IMR-90 (cell line): ENCODE data around the gene IL5RA. TPM values are rescaled to one million over a fixed set of nuclear protein-coding genes. Genes with fewer than 3 reads are reported as not detected.

Source experiments
- ATAC-seq: fragments of 200-7000 bp; cut with Tn5 transposase; 2 replicates; pipeline ENCODE4 v1.9.1; 2020; ENCODE audit warnings: low read depth, mild to moderate bottlenecking, moderate library complexity
- BruUV-seq: library from RNA; stranded (reverse); fragments of 400-500 nt; replicated peaks from 2 replicates; lab custom pipeline; 2021; lab: Mats Ljungman, UMichigan
- CTCF ChIA-PET: fragments of 300-600 bp; formaldehyde crosslinking; extraction: SDS; loops from one replicate; lab custom pipeline; 2021; ENCODE audit warnings: antibody characterized with exemption; lab: Yijun Ruan, JAX
- POLR2A ChIA-PET: fragments of 300-600 bp; sonication (Branson Sonifier 250); formaldehyde crosslinking; loops from one replicate; lab custom pipeline; 2022; ENCODE audit warnings: antibody characterized with exemption; ENCODE audit not compliant: unreplicated experiment; lab: Charles Lee
- DNase-seq: peaks from one replicate; pipeline ENCODE4 v3.0.0; 2013
- H2AFZ ChIP-seq: replicated peaks from 2 replicates; pipeline ENCODE3; 2013; ENCODE audit warnings: low read length, mild to moderate bottlenecking; ENCODE audit not compliant: poor library complexity
- H2AK5ac ChIP-seq: 2 replicates; pipeline ENCODE4 v1.6.1; 2013; ENCODE audit warnings: low read depth, low read length, inconsistent platforms
- H2AK9ac ChIP-seq: replicated peaks from 2 replicates; pipeline ENCODE3; 2013; ENCODE audit warnings: mild to moderate bottlenecking, low read depth, low read length, moderate library complexity; ENCODE audit not compliant: poor library complexity
- H2BK120ac ChIP-seq: 2 replicates; pipeline ENCODE4 v1.6.1; 2013; ENCODE audit warnings: low read depth, low read length, inconsistent platforms
- H2BK15ac ChIP-seq: 3 replicates; pipeline ENCODE4 v1.6.1; 2013; ENCODE audit warnings: low read depth, low read length, inconsistent platforms
- H2BK20ac ChIP-seq: 2 replicates; pipeline ENCODE4 v1.6.1; 2013; ENCODE audit warnings: low read depth, mild to moderate bottlenecking, inconsistent platforms, low read length, moderate library complexity
- H2BK5ac ChIP-seq: 2 replicates; pipeline ENCODE4 v1.6.1; 2013; ENCODE audit warnings: mild to moderate bottlenecking, low read depth, low read length, inconsistent platforms; ENCODE audit not compliant: poor library complexity, severe bottlenecking
- H3K14ac ChIP-seq: replicated peaks from 2 replicates; pipeline ENCODE4 v1.6.1; 2013; ENCODE audit warnings: low read depth, low read length, inconsistent platforms
- H3K18ac ChIP-seq: 2 replicates; pipeline ENCODE4 v1.6.1; 2013; ENCODE audit warnings: low read depth, low read length, control low read depth
- H3K23ac ChIP-seq: 2 replicates; pipeline ENCODE4 v1.6.1; 2013; ENCODE audit warnings: low read depth, low read length, inconsistent platforms
- H3K27ac ChIP-seq: 2 replicates; pipeline ENCODE4 v1.5.1; 2013; ENCODE audit warnings: mild to moderate bottlenecking, control low read depth, low read length; ENCODE audit not compliant: insufficient read depth
- H3K27me3 ChIP-seq: 2 replicates; pipeline ENCODE4 v1.6.1; 2013; ENCODE audit warnings: low read length; ENCODE audit not compliant: control insufficient read depth, insufficient read depth
- H3K36me3 ChIP-seq: 2 replicates; pipeline ENCODE4 v1.6.1; 2013; ENCODE audit warnings: low read length, mixed read lengths; ENCODE audit not compliant: control insufficient read depth, insufficient read depth
- H3K4ac ChIP-seq: 2 replicates; pipeline ENCODE4 v1.6.1; 2013; ENCODE audit warnings: low read depth, low read length, inconsistent platforms
- H3K4me1 ChIP-seq: 2 replicates; pipeline ENCODE4 v1.6.1; 2013; ENCODE audit warnings: low read length, mixed read lengths; ENCODE audit not compliant: control insufficient read depth, insufficient read depth
- H3K4me2 ChIP-seq: 2 replicates; pipeline ENCODE4 v1.6.1; 2013; ENCODE audit warnings: low read depth, mild to moderate bottlenecking, control low read depth, low read length, moderate library complexity
- H3K4me3 ChIP-seq: 2 replicates; pipeline ENCODE4 v1.5.1; 2013; ENCODE audit warnings: low read depth, mild to moderate bottlenecking, control low read depth, low read length, moderate library complexity; ENCODE audit not compliant: insufficient read depth
- H3K56ac ChIP-seq: 2 replicates; pipeline ENCODE4 v1.6.1; 2013; ENCODE audit warnings: low read length, inconsistent platforms; ENCODE audit not compliant: insufficient read depth; ENCODE audit errors: extremely low read depth
- H3K79me1 ChIP-seq, 2 experiments: 2 replicates each; pipeline ENCODE4 v1.6.1; 2013; ENCODE audit warnings: low read length in 2 of 2, inconsistent platforms in 1 of 2, low read depth in 1 of 2
- H3K9ac ChIP-seq: 2 replicates; pipeline ENCODE4 v1.6.1; 2013; ENCODE audit warnings: low read depth, low read length, control low read depth
- H3K9me1 ChIP-seq: 2 replicates; pipeline ENCODE4 v1.6.1; 2013; ENCODE audit warnings: low read length, inconsistent platforms; ENCODE audit not compliant: insufficient read depth
- H3K9me3 ChIP-seq: 2 replicates; pipeline ENCODE4 v1.6.1; 2013; ENCODE audit warnings: low read length; ENCODE audit not compliant: control insufficient read depth, insufficient read depth
- H4K20me1 ChIP-seq: 2 replicates; pipeline ENCODE4 v1.6.1; 2013; ENCODE audit warnings: low read length, inconsistent platforms; ENCODE audit not compliant: insufficient read depth
- H4K5ac ChIP-seq: 2 replicates; pipeline ENCODE4 v1.6.1; 2013; ENCODE audit warnings: mild to moderate bottlenecking, low read depth, low read length, control low read depth
- H4K8ac ChIP-seq, 2 experiments: 2 replicates each; pipeline ENCODE4 v1.6.1; 2013; ENCODE audit warnings: low read depth in 2 of 2, low read length in 2 of 2, control low read depth in 1 of 2, inconsistent platforms in 1 of 2
- H4K91ac ChIP-seq: 2 replicates; pipeline ENCODE4 v1.6.1; 2013; ENCODE audit warnings: low read depth, low read length, inconsistent platforms; ENCODE audit not compliant: insufficient read depth
- BHLHE40 ChIP-seq: fragments of 150-350 bp; IDR thresholded peaks from 2 replicates; pipeline ENCODE4 v1.6.1; 2016; ENCODE audit warnings: mild to moderate bottlenecking, low read depth, low read length
- CEBPB ChIP-seq: IDR thresholded peaks from 2 replicates; pipeline ENCODE4 v1.6.1; 2012; ENCODE audit warnings: low read depth, low read length, improper control_type of control experiment
- CHD1 ChIP-seq: IDR thresholded peaks from 2 replicates; pipeline ENCODE4 v1.6.1; 2012; ENCODE audit warnings: low read depth, low read length, improper control_type of control experiment
- ELK1 ChIP-seq: fragments of 150-350 bp; IDR thresholded peaks from 2 replicates; pipeline ENCODE4 v1.6.1; 2016; ENCODE audit warnings: low read depth, mild to moderate bottlenecking, low read length, moderate library complexity, borderline replicate concordance
- FOS ChIP-seq: fragments of 150-350 bp; IDR thresholded peaks from 2 replicates; pipeline ENCODE4 v1.6.1; 2016; ENCODE audit warnings: low read depth, low read length
- MAFK ChIP-seq: IDR thresholded peaks from 2 replicates; pipeline ENCODE4 v1.6.1; 2012; ENCODE audit warnings: low read depth, low read length, improper control_type of control experiment
- MAZ ChIP-seq: IDR thresholded peaks from 2 replicates; pipeline ENCODE4 v1.6.1; 2012; ENCODE audit warnings: low read depth, mild to moderate bottlenecking, low read length, improper control_type of control experiment, moderate library complexity, borderline replicate concordance
- MXI1 ChIP-seq: IDR thresholded peaks from 2 replicates; pipeline ENCODE4 v1.6.1; 2012; ENCODE audit warnings: low read depth, mild to moderate bottlenecking, low read length, moderate library complexity, borderline replicate concordance
- NFE2L2 ChIP-seq: fragments of 150-350 bp; IDR thresholded peaks from 2 replicates; pipeline ENCODE4 v1.6.1; 2016; ENCODE audit warnings: low read depth, mild to moderate bottlenecking, low read length
- POLR2A ChIP-seq: IDR thresholded peaks from 2 replicates; pipeline ENCODE4 v1.6.1; 2012; ENCODE audit warnings: mild to moderate bottlenecking, low read depth, low read length
- RAD21 ChIP-seq: IDR thresholded peaks from 2 replicates; pipeline ENCODE4 v1.6.1; 2012; ENCODE audit warnings: low read length, improper control_type of control experiment
- RCOR1 ChIP-seq: IDR thresholded peaks from 2 replicates; pipeline ENCODE4 v1.6.1; 2012; ENCODE audit warnings: mild to moderate bottlenecking, low read length, improper control_type of control experiment; ENCODE audit not compliant: insufficient replicate concordance
- RFX5 ChIP-seq: IDR thresholded peaks from 2 replicates; pipeline ENCODE4 v1.8.0; 2012; ENCODE audit warnings: low read depth, mild to moderate bottlenecking, low read length, moderate library complexity
- SMC3 ChIP-seq: fragments of 150-350 bp; IDR thresholded peaks from 2 replicates; pipeline ENCODE4 v1.6.1; 2016; ENCODE audit warnings: low read depth, mild to moderate bottlenecking, antibody characterized with exemption, low read length, moderate library complexity
- WGBS, 2 experiments: methylation state at CpG; one replicate each; pipeline versions ENCODE4 v1.1.5 to v1.1.7; 2013; ENCODE audit warnings: missing lambda C conversion rate in 2 of 2; ENCODE audit not compliant: insufficient read length in 1 of 2; ENCODE audit errors: extremely low coverage in 2 of 2; 5-methylcytosine and 5-hydroxymethylcytosine counted together
- dilution Hi-C: fragments of 300-500 bp; cut with HindIII; formaldehyde crosslinking; loops from one replicate; pipeline ENCODE4 v1.14.3; 2018; ENCODE audit warnings: low sequenced_read_pairs; ENCODE audit not compliant: unreplicated experiment
- in situ Hi-C: fragments of 300-500 bp; cut with MboI; formaldehyde crosslinking; loops from 3 replicates; pipeline ENCODE4 v1.14.3; 2019; ENCODE audit warnings: low sequenced_read_pairs, inconsistent platforms, mixed read lengths
- intact Hi-C: fragments of 100-400 bp; cut with micrococcal nuclease; formaldehyde crosslinking; loops from 2 replicates; pipeline ENCODE4 v1.10.0; 2022
- polyA plus RNA-seq, 3 experiments: library from polyadenylated mRNA; depleted of rRNA; stranded (reverse); fragments of >200 nt; gene quantifications; 2 replicates each; pipeline ENCODE4 v1.2.3, GENCODE V29; 2012; ENCODE audit warnings: low replicate concordance in 1 of 3
- total RNA-seq: library from RNA; depleted of rRNA; stranded (reverse); fragments of >200 nt; gene quantifications from 2 replicates; pipeline ENCODE4 v1.2.3, GENCODE V29; 2012
- TF ChIP-seq, protein P1 (sequence below): fragments of 150-350 bp; IDR thresholded peaks from 2 replicates; pipeline ENCODE4 v1.6.1; 2017; ENCODE audit warnings: mild to moderate bottlenecking, antibody characterized with exemption, low read length, low read depth
- TF ChIP-seq, protein P2 (sequence below): conservative IDR thresholded peaks from 2 replicates; pipeline ENCODE4 v1.5.1; 2012; ENCODE audit warnings: mild to moderate bottlenecking, low read depth, low read length, improper control_type of control experiment

Gene IL5RA
- total and polyA plus RNA-seq, 2 of the 4 experiments (the other 2 are of a cell fraction): not detected

- dilution Hi-C loops: no loop called here
- POLR2A ChIA-PET: no interaction called here
Measured at GRCh38 chr3:3071136-3071535, 39.0 kb downstream of the IL5RA start.

More at GRCh38 chr3:3071136-3071535, 39.0 kb downstream of the IL5RA start:
- no peak overlapping the region for H3K56ac ChIP-seq
- H3K14ac ChIP-seq: no peak overlapping the region
- in situ Hi-C loops: no loop called here
- no peaks in the 10 kb centered on the region for H4K20me1 ChIP-seq
- no peak overlapping the region for H2AFZ ChIP-seq
- no peaks in the 10 kb centered on the region for H3K4me1 ChIP-seq
- no peak overlapping the region for H2AK9ac ChIP-seq
- H3K4me3 ChIP-seq: no peak overlapping the region
- no peaks in the 10 kb centered on the region for H3K27me3 ChIP-seq
- no CpG with 5 or more reads among the region's 5 CpGs for WGBS, 2 experiments
- BruUV-seq: no TSS peak
- H4K8ac ChIP-seq: no peak overlapping the region
- H2BK20ac ChIP-seq: no peak overlapping the region
- no peak overlapping the region for H2BK15ac ChIP-seq
- H3K4me2 ChIP-seq: no peak overlapping the region
- no peak overlapping the region for H3K4ac ChIP-seq
- no peak overlapping the region for H3K23ac ChIP-seq
- no peak overlapping the region for H3K27ac ChIP-seq
- H3K9me1 ChIP-seq: no peaks in the 10 kb centered on the region
- no peak overlapping the region for H2BK5ac ChIP-seq
- H2AK5ac ChIP-seq: no peak overlapping the region
- H3K79me1 ChIP-seq: no peaks in the 10 kb centered on the region
- DNase-seq (no peak), ATAC-seq (no peak)
- no peaks in the 10 kb centered on the region for H3K36me3 ChIP-seq
- CTCF ChIA-PET: no interaction called here
- H3K9me3 ChIP-seq: no peaks in the 10 kb centered on the region
- H4K91ac ChIP-seq: no peak overlapping the region
- no peak overlapping the region for H4K5ac ChIP-seq
- no peak for TF ChIP-seq MXI1
- no peak for TF ChIP-seq MAZ
- TF ChIP-seq BHLHE40: no peak
- no peak for TF ChIP-seq CEBPB
- TF ChIP-seq FOS: no peak
- no peak for TF ChIP-seq RAD21
- TF ChIP-seq, protein P1, sequence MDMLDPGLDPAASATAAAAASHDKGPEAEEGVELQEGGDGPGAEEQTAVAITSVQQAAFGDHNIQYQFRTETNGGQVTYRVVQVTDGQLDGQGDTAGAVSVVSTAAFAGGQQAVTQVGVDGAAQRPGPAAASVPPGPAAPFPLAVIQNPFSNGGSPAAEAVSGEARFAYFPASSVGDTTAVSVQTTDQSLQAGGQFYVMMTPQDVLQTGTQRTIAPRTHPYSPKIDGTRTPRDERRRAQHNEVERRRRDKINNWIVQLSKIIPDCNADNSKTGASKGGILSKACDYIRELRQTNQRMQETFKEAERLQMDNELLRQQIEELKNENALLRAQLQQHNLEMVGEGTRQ: no peak
- TF ChIP-seq SMC3: no peak
- no peak for TF ChIP-seq ELK1
- TF ChIP-seq MAFK: no peak
- TF ChIP-seq, protein P2, sequence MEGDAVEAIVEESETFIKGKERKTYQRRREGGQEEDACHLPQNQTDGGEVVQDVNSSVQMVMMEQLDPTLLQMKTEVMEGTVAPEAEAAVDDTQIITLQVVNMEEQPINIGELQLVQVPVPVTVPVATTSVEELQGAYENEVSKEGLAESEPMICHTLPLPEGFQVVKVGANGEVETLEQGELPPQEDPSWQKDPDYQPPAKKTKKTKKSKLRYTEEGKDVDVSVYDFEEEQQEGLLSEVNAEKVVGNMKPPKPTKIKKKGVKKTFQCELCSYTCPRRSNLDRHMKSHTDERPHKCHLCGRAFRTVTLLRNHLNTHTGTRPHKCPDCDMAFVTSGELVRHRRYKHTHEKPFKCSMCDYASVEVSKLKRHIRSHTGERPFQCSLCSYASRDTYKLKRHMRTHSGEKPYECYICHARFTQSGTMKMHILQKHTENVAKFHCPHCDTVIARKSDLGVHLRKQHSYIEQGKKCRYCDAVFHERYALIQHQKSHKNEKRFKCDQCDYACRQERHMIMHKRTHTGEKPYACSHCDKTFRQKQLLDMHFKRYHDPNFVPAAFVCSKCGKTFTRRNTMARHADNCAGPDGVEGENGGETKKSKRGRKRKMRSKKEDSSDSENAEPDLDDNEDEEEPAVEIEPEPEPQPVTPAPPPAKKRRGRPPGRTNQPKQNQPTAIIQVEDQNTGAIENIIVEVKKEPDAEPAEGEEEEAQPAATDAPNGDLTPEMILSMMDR: no peak
- TF ChIP-seq POLR2A: no peak
- no peak for TF ChIP-seq RCOR1
- no peak for TF ChIP-seq NFE2L2
- TF ChIP-seq CHD1: no peak
- TF ChIP-seq RFX5: no peak
- no peak overlapping the region for H3K18ac ChIP-seq
- no peak overlapping the region for H2BK120ac ChIP-seq
- no peak overlapping the region for H3K9ac ChIP-seq
- intact Hi-C loops: no loop called here
